Testis (tissue), 2 donors: Measurements from ENCODE around the gene USP51.
"Not testable (repeated sequence)": the region's sequence is repeated elsewhere in the genome, so short reads cannot be mapped to it uniquely, and the experiment has no call there.

ENCODE experiments used
- CTCF ChIP-seq, 3 experiments: fragments of 450-650 bp in 2 of 3; fragments of 200-600 bp in 1 of 3; sonication (generic) in 1 of 3; IDR thresholded peaks; one replicate each; pipeline ENCODE4 v1.5.1; 2016 to 2019; ENCODE audit warnings: antibody characterized with exemption in 3 of 3, mild to moderate bottlenecking in 2 of 3, moderate library complexity in 1 of 3
- POLR2A ChIP-seq: fragments of 450-650 bp; IDR thresholded peaks from one replicate; pipeline ENCODE4 v1.6.1; 2017; ENCODE audit warnings: antibody characterized with exemption, mild to moderate bottlenecking, moderate library complexity

- TF ChIP-seq CTCF (IDR thresholded peaks at IDR 0.05); POLR2A: not testable (repeated sequence)
Observed at GRCh38 chrX:55508410-55509152, 18.9 kb upstream of the USP51 start.
